ENCODE measurements around the gene ZNF423. TPM values are rescaled to one million over a fixed set of nuclear protein-coding genes. Genes with fewer than 3 reads are reported as not detected.

The ZNF423 gene
- total RNA-seq, 1 donor = 0.81 TPM

DNA sequence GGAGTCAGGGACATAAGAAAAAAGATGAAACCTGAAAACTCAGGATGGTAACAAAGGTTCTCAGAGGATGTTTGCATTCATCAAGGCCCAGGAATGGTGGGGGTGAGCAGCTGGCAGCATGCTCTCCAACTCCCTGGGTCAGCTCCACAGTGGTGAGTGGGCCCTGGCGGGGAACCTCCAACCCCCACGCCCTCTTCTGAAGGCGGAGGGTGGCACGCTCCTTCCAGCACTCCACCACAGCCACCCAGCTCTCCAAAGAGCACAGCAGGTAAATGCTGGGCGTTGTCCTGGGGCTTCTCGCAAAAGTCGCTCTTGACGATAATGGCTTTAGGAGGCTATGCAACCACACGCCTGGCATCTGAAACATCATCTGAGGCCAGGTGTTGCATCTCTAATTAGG lies 308.5 kb downstream of the ZNF423 start:
- DNase-seq (ENCODE audit: low read depth in 2 of 3, low spot score in 2 of 3) = no peak

DNA sequence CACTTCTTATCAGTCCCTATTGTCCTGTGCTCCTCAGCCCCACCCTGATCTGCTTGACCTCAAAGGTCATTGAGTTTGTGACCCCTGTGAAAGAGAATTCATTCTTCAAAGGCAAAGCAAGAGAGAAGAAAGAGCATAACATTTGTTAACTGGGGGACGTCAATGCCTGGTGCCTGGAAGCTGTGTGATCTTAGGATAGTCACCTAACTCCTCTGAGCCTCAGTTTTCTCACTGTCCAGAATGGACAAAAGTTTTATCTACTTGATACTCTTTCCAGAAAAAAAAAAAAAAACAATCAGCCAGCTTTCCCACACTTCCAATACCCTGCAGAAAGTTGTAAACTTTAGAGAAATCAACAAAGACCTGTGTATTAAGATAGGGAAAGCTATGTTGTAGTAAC lies 309.2 kb downstream of the ZNF423 start:
- no peak for DNase-seq (ENCODE audit: low read depth in 2 of 3, low spot score in 2 of 3)

DNA sequence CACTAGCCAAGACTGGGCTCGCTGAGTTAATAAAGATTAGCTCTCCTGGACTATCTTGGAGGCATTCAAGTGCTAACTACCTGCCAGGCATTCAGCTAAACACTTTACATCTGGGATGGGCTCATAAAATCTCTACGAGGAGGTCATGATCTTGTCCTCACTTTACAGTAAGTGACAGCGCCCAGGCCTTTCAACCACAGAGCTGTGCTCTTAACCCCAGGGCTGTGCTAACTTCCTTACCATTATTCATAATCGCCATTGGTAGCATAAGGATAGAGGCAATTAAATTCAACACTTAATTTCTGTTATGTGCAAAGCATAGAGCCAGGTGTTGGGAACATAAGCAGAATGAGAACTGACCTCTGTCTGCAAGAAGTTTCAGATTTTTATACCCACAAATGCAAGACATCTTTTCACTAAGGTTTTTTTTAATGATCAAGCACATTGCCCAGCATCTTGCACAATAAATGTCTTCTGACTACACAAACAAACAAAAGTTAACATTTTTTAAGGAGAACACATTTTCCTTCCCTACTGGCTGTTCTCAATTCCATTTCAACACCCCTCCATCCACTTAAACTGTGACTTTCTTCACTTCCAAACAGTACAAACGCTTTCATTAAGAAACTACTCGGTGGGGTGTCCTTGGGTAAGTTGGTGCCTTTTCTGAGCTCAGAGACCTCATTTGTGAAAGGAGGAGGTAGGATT lies 310.0 kb downstream of the ZNF423 start:
- DNase-seq (ENCODE audit: low read depth in 2 of 3, low spot score in 2 of 3) = no peak

- DNase-seq (ENCODE audit: low read depth in 2 of 3, low spot score in 2 of 3) = no peak
Measured at GRCh38 chr16:49545243-49545642, 310.7 kb downstream of the ZNF423 start.

DNA sequence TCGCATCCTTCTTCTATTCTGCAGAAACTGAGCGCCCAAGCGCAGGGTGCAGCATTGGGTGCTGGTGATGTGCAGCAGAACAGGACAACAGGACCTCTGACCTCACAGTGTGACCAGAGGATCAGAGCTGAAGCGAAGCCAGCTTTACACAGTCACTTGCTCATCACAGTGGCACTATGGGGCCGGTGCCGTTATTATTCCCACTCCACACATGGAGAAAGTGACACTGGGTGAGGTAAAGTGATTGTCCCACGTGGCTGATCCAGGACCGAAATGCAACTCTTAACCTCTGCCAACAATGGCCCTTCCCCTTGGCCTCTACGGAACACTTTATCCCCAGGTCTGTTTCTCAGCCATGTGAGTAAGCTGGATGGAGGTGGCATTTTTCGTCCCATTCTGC lies 311.1 kb downstream of the ZNF423 start:
- DNase-seq (ENCODE audit: low read depth in 2 of 3, low spot score in 2 of 3) = no peak

DNA sequence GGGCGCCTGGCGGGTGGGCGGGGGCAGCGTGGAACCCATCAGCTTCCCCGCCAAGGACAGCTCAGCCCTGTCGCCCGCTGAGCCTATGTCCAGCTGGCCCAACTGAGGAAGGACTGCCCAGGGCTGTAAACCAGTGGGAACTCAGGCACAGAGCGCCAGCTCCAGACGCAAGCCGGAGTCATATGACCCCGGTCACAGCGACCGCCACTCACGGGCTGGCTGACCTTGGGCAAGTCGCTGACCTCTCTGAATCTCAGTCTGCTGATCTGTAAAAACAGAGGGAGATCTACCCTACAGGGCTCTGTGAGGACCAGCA lies 312.3 kb downstream of the ZNF423 start:
- DNase-seq (ENCODE audit: low read depth in 2 of 3, low spot score in 2 of 3) = no peak

DNA sequence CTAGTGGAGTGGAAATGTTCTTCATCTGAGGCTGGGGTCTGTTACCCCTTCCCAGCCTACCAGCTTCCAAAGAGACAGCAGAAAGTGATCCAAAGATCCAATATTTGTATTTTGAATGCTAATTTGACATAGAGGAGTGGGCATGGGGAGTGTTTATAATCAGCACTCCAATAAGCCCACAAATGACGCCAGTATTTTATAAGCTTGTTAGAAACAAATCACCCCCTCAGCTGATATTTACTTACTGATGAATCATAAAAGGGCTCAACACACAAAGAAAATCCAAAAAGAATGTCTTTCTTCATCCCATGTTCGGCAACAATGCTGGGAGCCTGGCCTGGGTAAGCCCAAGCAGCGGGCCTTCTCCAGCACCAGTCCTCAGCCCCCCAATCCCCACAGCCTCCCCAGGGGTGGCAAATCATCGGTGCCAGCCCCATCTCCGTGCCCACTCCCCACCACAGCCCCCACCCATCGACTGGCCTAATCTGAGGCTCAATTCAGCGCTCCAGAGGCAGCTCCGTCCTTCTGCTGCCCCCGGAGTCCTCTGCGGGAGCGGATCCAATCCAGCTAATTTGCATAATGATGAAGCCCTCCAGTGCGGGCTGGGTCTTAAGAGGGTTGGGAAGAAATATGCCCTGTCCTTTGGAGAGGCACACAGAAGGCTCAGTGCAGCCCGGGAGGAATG lies 312.8 kb downstream of the ZNF423 start:
- no peak for DNase-seq (ENCODE audit: low read depth in 2 of 3, low spot score in 2 of 3)

DNA sequence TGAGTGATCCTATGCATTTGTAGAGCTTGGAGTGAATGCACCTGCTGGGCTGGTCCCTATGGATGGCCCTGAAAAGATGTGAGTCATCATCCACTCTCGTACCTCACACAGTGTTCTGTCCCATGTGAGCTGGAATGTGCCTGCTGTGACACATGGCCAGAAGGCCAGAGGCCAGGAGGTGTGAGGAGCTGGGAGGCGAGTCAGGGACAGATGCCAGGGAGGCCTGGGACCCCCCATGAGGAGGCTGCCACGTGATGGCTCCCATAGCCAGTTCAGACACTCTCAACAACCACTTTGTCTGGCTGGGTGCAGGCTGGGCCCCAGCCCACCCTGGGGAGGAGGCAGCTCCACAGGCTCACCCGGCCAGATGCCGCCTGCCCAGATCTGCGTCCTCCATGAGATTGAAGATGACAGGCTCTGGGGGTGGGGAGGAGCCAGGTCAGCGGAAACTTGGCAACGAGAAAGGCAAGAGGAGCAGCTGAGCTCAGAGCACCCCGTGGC lies 313.5 kb downstream of the ZNF423 start:
- DNase-seq (ENCODE audit: low read depth in 2 of 3, low spot score in 2 of 3) = no peak

GRCh38 chr16:49540836-49541235 lies 315.1 kb downstream of the ZNF423 start:
- DNase-seq (ENCODE audit: low read depth in 2 of 3, low spot score in 2 of 3) = no peak

DNA sequence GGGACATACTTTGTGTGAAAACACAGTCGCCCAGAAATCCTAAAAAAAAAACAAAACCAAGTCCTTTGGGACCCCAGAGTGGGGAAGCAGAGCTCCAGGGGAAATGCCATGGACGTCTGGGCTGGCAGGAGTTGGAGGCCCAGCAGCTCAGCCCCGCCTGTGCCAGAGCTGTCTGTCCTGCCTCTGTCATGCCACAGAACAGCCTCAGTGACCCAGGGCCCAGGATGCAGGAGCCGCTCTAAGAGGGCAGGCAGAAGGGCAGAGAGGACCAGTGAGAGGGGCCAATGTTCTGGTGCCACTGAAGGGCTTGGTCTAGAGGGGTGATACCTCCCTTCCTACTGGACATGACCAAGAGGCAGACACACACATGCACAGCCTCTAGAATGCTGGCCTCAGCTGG lies 316.2 kb downstream of the ZNF423 start:
- no peak for DNase-seq (ENCODE audit: low read depth in 2 of 3, low spot score in 2 of 3)

DNA sequence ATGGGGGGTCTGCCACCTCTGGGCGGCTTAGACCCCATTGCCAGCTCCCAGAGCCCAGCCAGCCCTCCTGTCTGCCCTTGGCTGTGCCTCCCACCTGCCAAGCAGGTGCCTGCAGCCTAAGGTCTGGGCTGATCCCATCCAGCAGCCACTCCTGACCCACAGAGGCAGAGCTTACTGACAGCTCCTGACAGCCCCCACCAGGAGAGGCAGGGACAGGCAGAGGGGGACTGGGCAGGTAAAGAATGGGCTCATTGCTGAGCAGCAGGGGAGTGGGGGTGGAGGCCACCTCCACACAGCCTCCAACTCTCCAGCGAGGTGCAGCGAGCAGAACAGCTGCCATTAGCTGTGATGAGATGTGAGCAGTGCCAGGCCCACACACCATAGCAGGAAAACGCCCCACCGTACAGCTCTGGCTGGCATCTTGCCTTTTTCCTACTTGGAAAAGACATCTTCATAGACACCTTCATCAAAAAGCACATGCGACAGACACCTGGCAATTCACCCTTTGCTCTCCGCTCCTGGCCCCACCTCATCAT lies 317.9 kb downstream of the ZNF423 start:
- DNase-seq (ENCODE audit: low read depth in 2 of 3, low spot score in 2 of 3) = no peak

- DNase-seq (ENCODE audit: low read depth in 2 of 3, low spot score in 2 of 3) = no peak
Measured at GRCh38 chr16:49534901-49535610, 320.9 kb downstream of the ZNF423 start.

GRCh38 chr16:49533422-49533821 lies 322.5 kb downstream of the ZNF423 start:
- DNase-seq (ENCODE audit: low read depth in 2 of 3, low spot score in 2 of 3) = no peak

DNA sequence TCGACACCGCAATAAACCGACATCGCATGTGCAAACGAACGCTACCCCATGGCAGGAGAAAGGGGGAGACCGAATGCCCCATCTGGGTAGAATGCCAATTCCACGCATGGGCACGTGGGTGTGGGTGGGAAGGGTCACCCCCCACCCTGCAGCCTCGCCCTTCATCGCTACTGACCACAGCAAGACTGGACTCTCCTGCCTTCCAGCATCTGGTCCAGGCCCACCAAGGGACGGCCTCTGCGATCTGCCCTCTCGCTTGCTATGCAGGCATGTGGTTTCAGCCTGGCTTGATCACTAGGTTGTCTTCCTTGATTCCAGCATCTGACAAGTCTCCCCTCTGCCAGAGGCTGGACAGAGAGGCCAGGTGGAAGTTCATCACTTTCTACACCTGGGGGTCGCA lies 323.0 kb downstream of the ZNF423 start:
- no peak for DNase-seq (ENCODE audit: low read depth in 2 of 3, low spot score in 2 of 3)

DNA sequence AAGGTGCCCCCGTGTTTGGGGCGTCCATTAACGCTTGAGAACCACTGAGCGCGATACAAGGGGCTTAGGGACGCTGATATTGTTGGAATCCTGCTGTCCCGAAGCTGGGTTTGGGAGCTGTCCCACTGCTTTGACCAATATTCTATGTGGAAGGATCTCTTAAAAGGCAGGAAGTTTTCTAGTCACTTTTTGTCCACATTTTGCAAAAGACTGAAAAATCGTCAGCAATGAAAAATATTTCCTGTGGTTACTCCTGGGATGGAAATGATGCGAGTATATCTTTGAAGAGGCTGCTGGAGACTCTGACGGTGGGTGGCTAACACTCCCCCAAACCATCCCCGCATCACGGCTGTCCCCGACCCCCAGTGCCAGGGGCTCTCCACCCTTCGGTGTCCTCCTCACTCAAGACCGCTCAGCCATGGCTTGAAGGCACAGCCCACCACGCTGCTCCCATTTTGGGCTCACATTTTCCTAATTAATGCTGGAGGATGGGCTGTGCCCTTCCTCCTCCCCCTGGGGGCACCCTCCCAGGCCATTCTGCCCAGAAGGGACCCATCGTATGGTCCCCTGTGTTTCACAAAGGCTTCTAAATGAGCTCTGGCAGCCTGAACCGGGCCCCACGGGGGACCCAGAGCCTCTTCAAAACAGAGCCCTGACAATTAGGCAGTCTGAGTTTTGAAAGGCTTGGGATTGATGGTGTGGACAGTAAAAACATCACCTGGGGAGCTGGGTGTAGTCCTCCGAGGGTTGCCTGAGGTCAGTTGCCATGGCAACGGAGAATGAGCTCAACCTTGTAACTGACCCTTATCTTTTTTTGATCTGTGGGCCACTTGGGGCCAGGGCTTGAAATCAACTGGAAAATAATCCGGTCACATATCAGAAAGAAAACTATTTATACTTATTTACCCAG lies 323.7 kb downstream of the ZNF423 start:
- DNase-seq (ENCODE audit: low read depth in 2 of 3, low spot score in 2 of 3) = no peak

GRCh38 chr16:49531425-49531824 lies 324.5 kb downstream of the ZNF423 start:
- DNase-seq (ENCODE audit: low read depth in 2 of 3, low spot score in 2 of 3) = no peak

GRCh38 chr16:49530427-49530970 lies 325.4 kb downstream of the ZNF423 start:
- DNase-seq (ENCODE audit: low read depth in 2 of 3, low spot score in 2 of 3) = peak in 2 of 3 donors; percentile 70 to 93

DNA sequence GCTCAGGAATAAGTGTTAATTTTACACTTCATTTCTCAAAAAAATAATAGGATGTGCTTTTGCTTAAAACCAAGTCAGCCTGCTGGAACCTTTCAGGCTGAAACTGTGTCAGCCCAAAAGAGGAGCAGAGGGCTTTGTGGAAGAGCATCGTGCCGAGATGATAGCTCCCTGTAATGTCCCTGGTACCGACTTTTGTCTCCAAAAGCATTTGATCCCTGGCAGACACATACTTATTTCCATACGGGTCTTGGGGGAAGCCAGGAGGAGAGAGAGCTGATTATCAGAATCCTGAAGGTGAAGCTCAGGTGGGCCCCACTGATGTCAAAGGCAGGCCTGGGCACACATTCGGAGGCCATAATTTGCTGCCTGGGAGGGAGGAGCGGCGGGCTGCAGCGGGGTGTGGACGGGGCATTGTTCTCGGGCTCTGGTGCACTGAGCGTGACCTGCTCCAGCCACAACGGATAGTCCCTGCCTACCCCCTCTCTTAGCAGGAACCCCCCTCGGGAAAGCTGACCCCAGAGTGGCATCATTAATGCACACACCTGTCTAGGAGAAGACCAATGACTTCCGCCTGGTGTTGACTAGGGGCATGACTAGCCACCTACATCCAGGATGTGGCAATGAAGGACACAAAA lies 326.4 kb downstream of the ZNF423 start:
- no peak for DNase-seq (ENCODE audit: low read depth in 2 of 3, low spot score in 2 of 3)

GRCh38 chr16:49528866-49529288 lies 327.0 kb downstream of the ZNF423 start:
- DNase-seq (ENCODE audit: low read depth in 2 of 3, low spot score in 2 of 3) = peak in 2 of 3 donors; percentile 10 to 18

All from hematopoietic multipotent progenitor cell (in vitro differentiated cells).